GM13976 (cell line): Measurements from ENCODE around the gene CPLX4.
A peak's percentile ranks its signal among the peaks of the same experiment; 100 is the strongest.
"Not testable (repeated sequence)": the region's sequence is repeated elsewhere in the genome, so short reads cannot be mapped to it uniquely, and the experiment has no call there.

Experiments
- DNase-seq: peaks from one replicate; pipeline ENCODE4 v3.0.0; 2012; ENCODE audit warnings: low spot score
- CTCF ChIP-seq: IDR thresholded peaks from 2 replicates; pipeline ENCODE4 v1.5.1; 2012; ENCODE audit warnings: borderline replicate concordance, mild to moderate bottlenecking; ENCODE audit not compliant: insufficient read depth; ENCODE audit errors: extremely low read depth, missing control alignments, control extremely low read depth
- in situ Hi-C: fragments of 300-500 bp; cut with MboI; formaldehyde crosslinking; loops from one replicate; pipeline ENCODE4 v1.12.0; 2022; ENCODE audit warnings: low sequenced_read_pairs, mixed read lengths, inconsistent platforms; ENCODE audit not compliant: unreplicated experiment

CPLX4 gene

GRCh38 chr18:59266459-59266858 lies 52.0 kb downstream of the CPLX4 start:
- DNase-seq, result no peak
- no peak for TF ChIP-seq CTCF
- in situ Hi-C loops, result no loop called here

- in situ Hi-C loops, result no loop called here
- no peak for DNase-seq
- no peak for TF ChIP-seq CTCF
Measured at GRCh38 chr18:59265974-59266369, 52.5 kb downstream of the CPLX4 start.

GRCh38 chr18:59265246-59265973 lies 53.0 kb downstream of the CPLX4 start:
- in situ Hi-C loops, result no loop called here
- TF ChIP-seq CTCF, result no peak
- DNase-seq, result peak; percentile 64

GRCh38 chr18:59264651-59265245 lies 53.7 kb downstream of the CPLX4 start:
- in situ Hi-C loops, result no loop called here
- TF ChIP-seq CTCF, result no peak
- no peak for DNase-seq

GRCh38 chr18:59264121-59264571 lies 54.3 kb downstream of the CPLX4 start:
- DNase-seq, result no peak
- in situ Hi-C loops, result no loop called here
- TF ChIP-seq CTCF, result no peak

GRCh38 chr18:59263661-59264060 lies 54.8 kb downstream of the CPLX4 start:
- no peak for DNase-seq
- no peak for TF ChIP-seq CTCF
- in situ Hi-C loops, result no loop called here

GRCh38 chr18:59262243-59262642 lies 56.2 kb downstream of the CPLX4 start:
- DNase-seq, in situ Hi-C loops: not testable (repeated sequence)

GRCh38 chr18:59261842-59262241 lies 56.6 kb downstream of the CPLX4 start:
- DNase-seq, in situ Hi-C loops: not testable (repeated sequence)

GRCh38 chr18:59255491-59255890 lies 63.0 kb downstream of the CPLX4 start:
- DNase-seq, in situ Hi-C loops: not testable (repeated sequence)
